Measurements from ENCODE around the gene RBM47. TPM values are rescaled to one million over a fixed set of nuclear protein-coding genes. Genes with fewer than 3 reads are reported as not detected.
A peak's percentile ranks its signal among the peaks of the same experiment; 100 is the strongest.
"Not testable (repeated sequence)": the region's sequence is repeated elsewhere in the genome, so short reads cannot be mapped to it uniquely, and the experiment has no call there.

Gene RBM47
- total and polyA plus RNA-seq, 8 donors, result 21.9 to 110 (median 28.0) TPM

DNA sequence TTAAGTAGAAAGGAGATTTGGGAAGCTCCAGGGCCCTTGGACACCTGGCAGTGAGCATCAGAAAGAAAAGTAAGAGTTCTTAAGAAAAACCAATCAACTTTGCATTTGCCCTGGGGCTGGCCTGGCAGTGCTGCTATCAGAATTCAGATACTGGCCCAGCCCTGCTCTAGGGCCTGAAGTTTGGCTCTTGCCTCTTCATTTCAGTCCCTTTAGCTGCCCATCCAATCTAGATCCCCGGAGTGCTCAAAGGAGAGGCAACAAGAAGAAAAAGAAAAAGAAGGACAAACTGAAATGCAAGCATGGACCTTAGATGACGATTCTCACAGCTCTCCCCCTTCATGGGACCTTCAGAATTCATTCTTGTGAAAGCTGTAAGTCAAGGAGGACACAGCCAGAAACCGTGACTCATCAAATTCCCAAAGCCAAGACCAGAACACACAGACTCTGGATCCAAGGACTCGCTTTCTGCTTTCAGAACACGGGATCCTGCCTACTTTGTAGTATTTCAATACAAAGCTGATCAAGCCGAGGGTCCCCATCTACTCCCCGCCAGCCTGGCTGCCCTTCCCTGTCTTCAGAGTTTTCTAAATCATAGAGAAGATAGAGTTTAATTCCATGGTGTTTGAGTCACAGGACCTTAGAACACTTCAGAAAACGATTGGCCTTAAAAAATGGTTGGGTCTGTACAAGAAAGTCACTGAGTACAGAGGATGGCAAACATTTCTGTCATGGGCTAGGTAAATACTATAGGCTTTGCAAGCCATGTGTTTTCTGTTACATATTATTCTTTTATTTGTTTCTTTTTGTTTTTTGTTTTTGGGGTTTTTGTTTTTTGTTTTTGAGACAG is 103.7 kb downstream of the RBM47 start:
- DNase-seq, result no peak
- peak; percentile 89 for ATAC-seq
- no peak overlapping the region for H3K4me3 ChIP-seq
- no peaks in the 10 kb centered on the region for H3K9me3 ChIP-seq
- H3K27me3 ChIP-seq, result no peaks in the 10 kb centered on the region
- H3K4me1 ChIP-seq, result peaks cover 3 to 8% of the 10 kb centered on the region in 2 donors
- intact Hi-C loops (cut with DNase I), result no loop called here
- peak overlapping the region; percentile 50 to 75 for H3K27ac ChIP-seq
- H3K36me3 ChIP-seq, result peaks cover 0 to 22% of the 10 kb centered on the region in 2 donors
- TF ChIP-seq, protein P1, sequence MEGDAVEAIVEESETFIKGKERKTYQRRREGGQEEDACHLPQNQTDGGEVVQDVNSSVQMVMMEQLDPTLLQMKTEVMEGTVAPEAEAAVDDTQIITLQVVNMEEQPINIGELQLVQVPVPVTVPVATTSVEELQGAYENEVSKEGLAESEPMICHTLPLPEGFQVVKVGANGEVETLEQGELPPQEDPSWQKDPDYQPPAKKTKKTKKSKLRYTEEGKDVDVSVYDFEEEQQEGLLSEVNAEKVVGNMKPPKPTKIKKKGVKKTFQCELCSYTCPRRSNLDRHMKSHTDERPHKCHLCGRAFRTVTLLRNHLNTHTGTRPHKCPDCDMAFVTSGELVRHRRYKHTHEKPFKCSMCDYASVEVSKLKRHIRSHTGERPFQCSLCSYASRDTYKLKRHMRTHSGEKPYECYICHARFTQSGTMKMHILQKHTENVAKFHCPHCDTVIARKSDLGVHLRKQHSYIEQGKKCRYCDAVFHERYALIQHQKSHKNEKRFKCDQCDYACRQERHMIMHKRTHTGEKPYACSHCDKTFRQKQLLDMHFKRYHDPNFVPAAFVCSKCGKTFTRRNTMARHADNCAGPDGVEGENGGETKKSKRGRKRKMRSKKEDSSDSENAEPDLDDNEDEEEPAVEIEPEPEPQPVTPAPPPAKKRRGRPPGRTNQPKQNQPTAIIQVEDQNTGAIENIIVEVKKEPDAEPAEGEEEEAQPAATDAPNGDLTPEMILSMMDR (IDR thresholded peaks at IDR 0.05), result no peak

DNA sequence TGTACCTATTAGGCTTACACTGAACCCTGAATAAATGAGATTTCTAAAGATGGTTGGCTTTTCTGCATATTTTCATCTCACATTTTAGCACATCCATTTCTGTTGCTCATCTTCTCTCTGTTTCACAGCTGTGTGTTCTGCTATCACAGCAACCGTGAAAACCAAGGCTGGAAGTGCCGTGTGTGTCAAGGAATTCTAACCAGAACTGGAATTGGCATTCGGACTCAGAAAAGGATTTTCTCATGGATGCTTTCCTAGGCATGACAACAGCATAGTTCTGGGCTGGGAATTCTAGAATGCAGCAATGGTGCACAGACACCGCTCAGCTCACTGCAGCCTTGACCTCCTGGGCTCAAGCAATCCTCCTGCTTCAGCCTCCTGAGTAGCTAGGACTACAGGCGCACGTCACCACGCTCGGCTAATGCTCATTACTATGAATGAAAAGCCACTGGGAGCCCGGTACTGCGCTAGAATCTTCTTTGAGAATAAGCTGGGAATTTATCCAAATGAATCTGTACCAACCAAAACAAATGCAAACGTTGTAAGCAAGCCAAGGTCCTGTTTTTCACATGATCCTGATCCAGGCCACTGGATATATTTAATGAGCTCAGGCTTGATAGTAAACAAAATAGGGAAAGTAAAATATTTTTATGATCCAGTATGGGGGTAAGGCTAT is 105.2 kb downstream of the RBM47 start:
- no peak overlapping the region for H3K4me3 ChIP-seq
- peaks cover 3 to 8% of the 10 kb centered on the region in 2 donors for H3K4me1 ChIP-seq
- H3K9me3 ChIP-seq, result no peaks in the 10 kb centered on the region
- H3K27ac ChIP-seq, result no peak overlapping the region
- intact Hi-C loops (cut with DNase I), result no loop called here
- DNase-seq, result peak in 2 of 4 donors; percentile 25 to 36
- H3K27me3 ChIP-seq, result no peaks in the 10 kb centered on the region
- TF ChIP-seq, protein P1 (IDR thresholded peaks at IDR 0.05), result no peak
- no peak for ATAC-seq
- peaks cover 0 to 11% of the 10 kb centered on the region in 2 donors for H3K36me3 ChIP-seq

DNA sequence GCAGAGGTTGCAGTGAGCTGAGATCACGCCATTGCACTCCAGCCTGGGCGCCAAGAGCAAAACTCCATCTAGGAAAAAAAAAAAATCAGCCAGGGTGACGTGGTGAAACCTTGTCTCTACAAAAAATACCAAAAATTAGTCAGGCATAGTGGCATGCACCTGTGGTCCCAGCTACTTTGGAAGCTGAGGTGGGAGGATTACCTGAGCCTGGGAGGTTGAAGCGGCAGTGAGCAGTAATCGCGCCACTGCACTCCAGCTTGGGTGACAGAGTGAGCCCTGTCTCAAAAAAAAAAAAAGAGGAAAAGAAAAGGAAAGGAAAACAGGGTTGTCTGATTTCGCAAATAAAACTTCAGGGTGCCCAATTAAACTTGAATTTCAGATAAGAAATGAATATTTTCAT is 106.1 kb downstream of the RBM47 start:
- H3K27ac ChIP-seq, result no peak overlapping the region
- ATAC-seq, result no peak
- no peak overlapping the region for H3K4me3 ChIP-seq
- TF ChIP-seq, protein P1 (IDR thresholded peaks at IDR 0.05), result no peak
- peaks cover 3 to 8% of the 10 kb centered on the region in 2 donors for H3K4me1 ChIP-seq
- H3K9me3 ChIP-seq, result no peaks in the 10 kb centered on the region
- H3K27me3 ChIP-seq, result no peaks in the 10 kb centered on the region
- DNase-seq, result no peak
- intact Hi-C loops (cut with DNase I), result no loop called here
- H3K36me3 ChIP-seq, result peaks cover 0 to 11% of the 10 kb centered on the region in 2 donors

DNA sequence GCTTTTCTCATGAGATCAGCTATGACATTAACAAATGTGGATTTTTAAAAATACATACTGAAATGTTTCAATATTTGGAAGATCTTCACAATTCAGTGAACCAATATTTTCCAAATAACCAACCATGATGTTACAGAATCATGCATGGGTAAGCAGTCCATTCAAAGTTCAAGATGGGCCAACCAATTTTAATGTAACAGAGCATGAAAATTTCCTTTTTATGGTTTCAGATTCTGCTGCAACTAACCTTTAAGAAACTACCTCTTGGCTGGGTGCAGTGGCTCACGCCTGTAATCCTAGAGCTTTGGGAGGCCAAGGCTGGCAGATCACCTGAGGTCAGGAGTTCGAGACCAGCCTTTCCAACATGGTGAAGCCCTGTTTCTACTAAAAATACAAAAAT is 107.7 kb downstream of the RBM47 start:
- Histone ChIP-seq H3K4me1 (peaks cover 3 to 11% of the 10 kb centered on the region in 2 donors), H3K9me3 (no peaks in the 10 kb centered on the region), H3K4me3 (no peak overlapping the region), H3K27ac (no peak overlapping the region), H3K27me3 (no peaks in the 10 kb centered on the region), H3K36me3 (peaks cover 0 to 8% of the 10 kb centered on the region in 2 donors)
- no peak for DNase-seq
- intact Hi-C loops (cut with DNase I), result no loop called here
- TF ChIP-seq, protein P1 (IDR thresholded peaks at IDR 0.05), result no peak
- no peak for ATAC-seq

DNA sequence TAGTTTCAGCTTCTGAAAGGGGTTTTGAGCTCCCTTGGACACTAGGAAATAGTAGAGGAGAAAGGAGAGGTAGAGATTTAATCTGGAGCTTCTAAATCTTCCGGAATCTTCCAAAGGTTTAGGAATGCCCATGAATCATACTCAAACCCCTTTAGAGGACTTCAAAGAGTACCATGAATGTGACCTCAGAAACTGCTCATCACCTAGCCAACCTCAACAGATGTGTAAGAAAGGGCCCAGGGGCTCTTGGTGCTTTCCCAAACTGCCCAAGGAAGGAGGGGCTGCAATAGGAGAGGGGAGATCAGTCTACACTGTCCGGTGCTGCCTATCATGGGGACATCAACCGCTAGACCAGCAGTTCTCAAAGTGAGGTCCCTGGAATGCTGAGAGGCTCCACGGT is 109.1 kb downstream of the RBM47 start:
- DNase-seq, result no peak

DNA sequence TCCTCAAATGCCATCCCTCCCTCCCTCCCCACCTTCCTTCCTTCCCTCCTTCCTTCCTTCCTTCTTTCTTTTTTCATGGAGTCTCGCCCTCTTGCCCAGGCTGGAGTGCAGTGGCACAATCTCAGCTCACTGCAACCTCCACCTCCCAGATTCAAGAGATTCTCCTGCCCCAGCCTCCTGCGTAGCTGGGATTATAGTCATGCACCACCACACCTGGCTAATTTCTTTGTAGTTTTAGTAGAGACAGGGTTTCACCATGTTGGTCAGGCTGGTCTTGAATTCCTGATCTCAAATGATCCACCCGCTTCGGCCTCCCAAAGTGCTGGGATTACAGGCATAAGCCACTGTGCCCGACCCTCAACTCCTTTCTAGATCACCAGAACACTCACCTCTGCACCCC is 112.6 kb downstream of the RBM47 start:
- intact Hi-C loops (cut with DNase I); H3K27me3 ChIP-seq: not testable (repeated sequence)

More for the DNA sequence above, 109.1 kb downstream of the RBM47 start:
- TF ChIP-seq, protein P1 (IDR thresholded peaks at IDR 0.05), result no peak
- Histone ChIP-seq H3K4me1 (peaks cover 0 to 18% of the 10 kb centered on the region in 2 donors), H3K27me3 (no peaks in the 10 kb centered on the region), H3K9me3 (no peaks in the 10 kb centered on the region), H3K4me3 (no peak overlapping the region), H3K36me3 (peaks cover 0 to 8% of the 10 kb centered on the region in 2 donors), H3K27ac (no peak overlapping the region)
- ATAC-seq, result no peak
- intact Hi-C loops (cut with DNase I), result no loop called here

More for the DNA sequence above, 112.6 kb downstream of the RBM47 start:
- not testable (repeated sequence) for H3K9me3 ChIP-seq, ATAC-seq, DNase-seq, H3K4me3 ChIP-seq, H3K36me3 ChIP-seq, H3K27ac ChIP-seq
- peaks cover 0 to 12% of the 10 kb centered on the region in 2 donors for H3K4me1 ChIP-seq
